ENCODE results near the gene JAM3.

GRCh38 chr11:134086376-134086775 is 17.5 kb downstream of the JAM3 start:
- TF ChIP-seq CTCF (IDR thresholded peaks at IDR 0.05; ENCODE audit: insufficient read depth, low read length, poor library complexity, severe bottlenecking): no peak
- TF ChIP-seq EZH2phosphoT487 (conservative IDR thresholded peaks at IDR 0.05; ENCODE audit: low read length): no peak

Measured in SU-DHL-6 (cell line).